NOMO-1 treated with DMSO at 0.1 percent for 48 hours (cell line): ENCODE data around the gene MXRA5.
A peak's percentile ranks its signal among the peaks of the same experiment; 100 is the strongest.
"Not testable (repeated sequence)": the region's sequence is repeated elsewhere in the genome, so short reads cannot be mapped to it uniquely, and the experiment has no call there.

Experiments
- DNase-seq: peaks from one replicate; lab custom pipeline; 2025; ENCODE audit not compliant: unreplicated experiment; lab: John Stamatoyannopoulos, UW

MXRA5 gene

GRCh38 chrX:3345281-3346191 lies 916 bp downstream of the MXRA5 start:
- DNase-seq, result no peak

- not testable (repeated sequence) for DNase-seq
These were observed 2.9 kb downstream of the MXRA5 start for GRCh38 chrX:3343569-3343968.

DNA sequence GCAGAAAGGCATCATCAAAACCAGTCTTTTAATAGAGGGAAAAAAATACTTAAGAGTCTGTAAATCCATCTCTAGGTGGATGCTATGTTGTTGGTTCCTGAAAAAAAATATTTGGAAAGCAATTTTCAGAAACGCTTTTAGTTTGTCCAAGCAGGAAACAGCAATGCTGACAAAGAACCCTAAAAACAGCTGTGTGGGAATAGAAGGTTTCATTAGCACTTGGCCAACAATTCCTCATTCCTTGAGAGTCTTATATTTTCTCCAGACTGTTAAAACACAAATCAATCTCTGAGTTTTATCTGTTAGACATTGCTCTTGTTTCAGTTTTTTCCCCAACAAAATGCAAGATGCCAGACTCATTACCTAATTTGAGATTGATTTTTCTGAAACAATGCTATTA lies 6.4 kb downstream of the MXRA5 start:
- no peak for DNase-seq

- DNase-seq, result peak; percentile 24
These were observed 19.8 kb downstream of the MXRA5 start for GRCh38 chrX:3326681-3327080.

GRCh38 chrX:3320471-3321046 lies 25.9 kb downstream of the MXRA5 start:
- DNase-seq, result no peak

DNA sequence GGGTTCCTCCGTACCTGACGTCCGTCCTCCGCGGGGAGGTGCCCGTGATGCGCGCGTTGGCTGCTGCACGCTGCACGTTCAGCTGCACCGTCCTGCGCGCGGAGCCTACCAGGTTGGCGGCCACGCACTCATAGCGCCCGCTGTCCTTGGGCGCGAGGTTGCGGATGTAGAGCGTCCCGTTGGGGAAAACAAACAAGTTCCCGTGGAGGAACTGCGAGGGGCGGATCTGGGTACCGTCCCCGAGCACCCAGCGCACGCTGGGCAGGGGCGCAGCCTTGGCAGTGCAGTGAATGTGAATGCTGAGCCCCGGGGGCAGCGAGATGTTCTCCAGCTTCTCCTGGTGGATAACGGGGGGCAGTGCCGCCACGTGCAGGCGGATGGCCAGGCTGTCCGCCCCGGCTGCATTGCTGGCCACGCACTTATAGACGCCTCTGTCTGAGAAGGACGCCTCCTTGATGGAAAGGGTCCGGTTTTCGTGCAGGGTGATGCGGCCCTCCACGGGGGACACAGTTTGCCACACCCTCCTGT lies 29.2 kb downstream of the MXRA5 start:
- no peak for DNase-seq

DNA sequence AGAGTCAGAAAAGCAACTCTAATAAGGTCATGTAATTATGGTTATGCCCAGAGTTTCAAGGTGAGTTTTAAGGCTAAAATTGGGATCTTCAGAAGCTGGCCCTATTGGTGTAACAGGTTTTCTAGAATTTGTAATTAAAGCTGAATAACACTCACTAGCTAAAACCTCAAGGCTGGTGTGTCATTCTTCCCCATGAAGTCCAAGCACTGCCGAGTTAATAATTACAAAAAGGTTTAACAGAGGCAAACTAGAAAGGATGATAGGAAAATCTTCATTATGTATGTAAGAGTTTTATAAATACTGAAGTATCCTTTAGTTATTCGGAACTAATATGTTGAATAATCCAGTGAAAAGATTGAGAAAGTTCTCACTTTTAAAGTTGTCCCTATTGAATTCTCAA lies 34.3 kb downstream of the MXRA5 start:
- DNase-seq, result no peak

DNA sequence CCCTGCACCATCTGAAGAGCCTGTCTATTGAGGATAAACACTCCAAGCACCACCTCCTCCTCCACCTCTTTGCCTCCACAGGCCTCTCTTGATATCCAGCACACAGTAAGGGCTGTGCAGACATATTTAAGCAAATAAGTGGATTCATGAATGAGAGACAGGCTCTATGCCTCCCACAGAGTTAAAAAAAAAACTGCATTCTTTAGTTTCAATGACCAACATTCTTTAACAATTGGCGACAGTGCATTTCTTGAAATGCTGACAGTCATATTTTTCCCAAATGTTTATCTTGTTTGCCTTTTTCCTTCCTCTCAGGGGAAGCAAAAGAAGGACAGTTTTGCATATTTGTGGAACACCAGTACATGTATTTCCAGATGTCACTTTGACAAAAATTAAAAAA lies 38.6 kb downstream of the MXRA5 start:
- DNase-seq, result no peak

DNA sequence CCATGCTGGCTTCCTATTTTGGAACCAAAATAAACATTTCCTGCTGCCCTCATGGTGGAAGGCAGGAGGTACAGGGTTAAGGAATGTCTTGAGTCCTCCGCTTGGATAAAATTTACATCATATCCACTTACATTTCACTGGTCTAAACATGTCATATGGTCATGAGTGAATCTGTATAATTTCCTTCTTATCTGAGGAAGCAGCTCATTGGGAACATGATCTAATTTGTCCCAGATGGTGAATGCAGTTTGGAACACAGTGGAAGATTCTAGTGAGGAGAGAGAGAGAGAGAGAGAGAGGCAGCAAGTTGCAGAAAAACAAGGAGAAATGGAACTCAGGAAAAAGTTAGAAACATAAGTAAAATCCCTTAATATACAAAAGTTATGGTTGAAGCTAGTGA lies 46.8 kb downstream of the MXRA5 start:
- no peak for DNase-seq

DNA sequence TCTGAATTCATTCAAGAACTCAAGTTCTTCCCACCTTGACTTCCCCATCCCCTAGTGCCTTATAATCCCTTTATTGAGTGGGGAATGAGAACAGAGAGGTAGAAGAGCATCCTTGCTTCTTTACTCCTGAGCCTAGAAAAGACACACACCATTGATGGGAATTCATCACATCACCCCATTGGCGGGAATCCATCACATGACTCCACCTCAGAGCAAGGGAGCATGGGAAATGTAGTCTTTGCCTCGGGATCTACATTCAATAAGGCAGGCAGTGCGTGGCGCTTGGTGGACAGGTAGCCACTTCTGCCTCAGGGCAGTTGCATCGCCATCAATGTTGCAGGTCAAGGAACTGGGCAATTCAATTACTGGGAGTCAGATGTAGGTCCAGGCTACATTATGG lies 50.7 kb downstream of the MXRA5 start:
- no peak for DNase-seq

DNA sequence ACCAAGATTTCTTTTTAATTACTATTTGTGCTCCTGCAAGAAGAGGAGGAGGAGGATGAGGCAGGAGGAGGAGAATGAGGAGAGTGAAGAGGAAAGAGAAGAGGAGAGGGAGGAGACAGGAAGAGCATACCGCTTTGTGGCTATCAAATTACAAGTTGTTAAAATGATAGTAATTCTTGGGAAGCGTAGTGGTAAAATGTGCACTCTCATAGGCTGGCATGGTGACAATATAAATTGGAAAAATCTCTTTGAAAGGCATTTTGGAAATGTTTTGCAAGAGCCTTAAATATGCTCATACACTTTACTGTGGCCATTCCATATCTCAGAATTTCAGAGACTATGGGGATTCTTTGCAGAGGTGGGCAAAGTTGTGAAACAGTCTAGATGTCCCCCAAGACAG lies 53.2 kb downstream of the MXRA5 start:
- DNase-seq, result no peak

DNA sequence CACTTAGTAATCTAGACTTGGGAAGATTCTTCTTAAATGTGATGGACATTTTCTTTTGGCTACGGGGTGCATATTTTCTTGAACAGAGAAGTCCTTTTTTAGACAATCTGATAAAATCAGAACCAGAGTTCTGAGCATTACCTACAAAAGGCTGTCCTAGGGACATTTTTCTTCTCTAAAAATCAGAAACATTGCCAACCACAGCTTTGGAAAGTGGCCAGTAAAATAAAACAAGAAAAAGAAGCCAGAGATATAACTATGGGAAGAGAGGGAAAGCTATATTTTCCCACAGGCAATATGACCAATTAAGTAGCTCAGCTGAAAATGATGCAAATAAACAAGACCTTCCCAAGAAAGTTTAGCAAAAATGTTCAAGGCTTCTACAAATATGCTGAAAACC lies 55.9 kb downstream of the MXRA5 start:
- no peak for DNase-seq

DNA sequence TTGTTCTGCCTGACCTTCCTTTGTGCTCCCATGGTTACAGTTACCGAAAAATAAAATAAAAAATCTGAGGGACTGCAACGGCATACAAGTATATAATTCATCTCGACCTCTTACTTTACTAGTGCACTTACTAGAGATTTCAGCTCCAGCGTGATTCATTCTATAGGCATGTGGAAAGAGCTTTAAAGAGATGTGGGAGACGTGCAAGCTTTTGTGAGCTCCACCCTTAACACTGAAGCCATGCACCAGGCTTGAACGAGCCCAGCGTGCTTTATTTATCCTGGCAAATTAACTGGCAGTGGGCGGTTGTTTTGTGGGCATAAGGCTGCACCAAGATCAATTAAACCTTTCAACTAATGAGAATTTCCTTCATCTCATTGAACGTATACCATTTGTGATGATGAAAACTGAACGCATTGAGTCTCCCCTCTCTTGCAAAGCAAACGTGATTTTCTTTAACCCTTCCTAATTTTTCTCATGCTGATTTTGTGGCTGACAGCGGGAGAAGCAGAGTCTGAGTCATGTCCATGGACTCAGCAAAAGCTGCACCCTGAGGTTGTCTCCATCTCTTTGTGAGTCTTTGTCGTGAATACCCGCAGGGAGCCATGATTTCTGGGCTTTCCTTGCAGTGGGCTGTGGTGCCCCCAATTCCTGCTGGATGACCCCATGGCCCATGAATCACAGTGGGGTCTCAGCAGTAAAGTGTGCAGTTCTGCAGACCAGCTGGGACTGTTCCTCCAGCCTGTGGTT lies 60.1 kb downstream of the MXRA5 start:
- DNase-seq, result no peak

DNA sequence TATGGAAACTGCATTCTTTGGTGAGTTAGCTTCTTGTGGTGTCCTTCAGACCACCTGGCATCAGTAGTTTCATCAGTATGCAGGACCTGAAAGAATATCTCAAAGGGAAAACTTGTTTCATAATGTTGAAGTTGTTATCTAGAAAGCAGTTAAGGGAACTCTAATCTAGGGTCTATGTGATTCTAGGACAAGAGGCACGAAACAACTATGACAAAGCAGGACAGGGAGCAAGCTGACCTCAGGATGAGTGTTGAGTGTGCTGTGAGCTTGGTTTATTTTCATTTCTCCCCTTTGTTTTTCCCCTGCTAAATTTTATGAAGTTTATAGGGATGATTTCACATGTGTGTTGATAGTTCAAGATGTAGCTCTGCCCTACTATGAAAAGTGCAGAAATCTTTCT lies 65.7 kb downstream of the MXRA5 start:
- DNase-seq, result no peak

DNA sequence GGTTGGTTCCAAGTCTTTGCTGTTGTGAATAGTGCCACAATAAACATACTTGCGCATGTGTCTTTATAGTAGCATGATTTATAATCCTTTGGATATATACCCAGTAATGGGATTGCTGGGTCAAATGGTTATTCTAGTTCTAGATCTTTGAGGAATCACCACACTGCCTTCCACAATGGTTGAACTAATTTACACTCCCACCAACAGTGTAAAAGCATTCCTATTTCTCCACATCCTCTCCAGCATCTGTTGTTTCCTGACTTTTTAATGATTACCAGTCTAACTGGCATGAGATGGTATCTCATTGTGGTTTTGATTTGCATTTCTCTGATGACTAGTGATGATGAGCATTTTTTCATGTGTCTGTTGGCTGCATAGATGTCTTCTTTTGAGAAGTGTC lies 72.8 kb downstream of the MXRA5 start:
- not testable (repeated sequence) for DNase-seq

GRCh38 chrX:3271834-3272186 lies 74.6 kb downstream of the MXRA5 start:
- DNase-seq, result peak; percentile 35

DNA sequence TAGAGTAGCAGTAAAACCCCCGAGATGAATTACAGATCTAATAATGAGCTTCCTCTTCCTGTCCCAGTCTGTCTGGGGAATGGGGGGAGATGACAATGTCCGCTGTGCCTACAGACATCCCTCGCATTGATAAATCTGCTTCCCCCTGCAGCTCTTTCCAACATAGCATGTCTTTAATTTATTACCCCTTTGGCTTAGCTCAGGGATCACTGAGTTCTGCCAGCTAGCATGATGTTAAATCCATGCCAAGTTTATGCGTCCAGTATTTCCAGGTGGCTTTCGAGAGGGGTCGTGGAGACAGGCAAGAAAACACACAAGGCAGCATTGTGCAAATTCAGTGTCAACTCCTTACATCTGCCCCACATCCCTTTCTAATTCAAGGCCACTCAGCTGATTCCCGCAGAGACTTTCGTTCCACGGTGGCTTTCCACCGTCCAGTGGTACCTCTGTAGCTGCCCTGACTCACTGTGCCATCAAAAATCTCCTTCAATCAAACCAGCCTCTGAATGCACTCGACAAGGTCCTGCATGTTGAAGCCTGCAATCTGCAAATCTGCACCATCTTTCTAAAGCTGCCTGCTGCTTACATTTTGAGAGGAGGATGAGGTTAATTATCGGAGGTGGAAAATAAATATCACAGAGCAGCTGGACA lies 75.1 kb downstream of the MXRA5 start:
- DNase-seq, result peak; percentile 70

DNA sequence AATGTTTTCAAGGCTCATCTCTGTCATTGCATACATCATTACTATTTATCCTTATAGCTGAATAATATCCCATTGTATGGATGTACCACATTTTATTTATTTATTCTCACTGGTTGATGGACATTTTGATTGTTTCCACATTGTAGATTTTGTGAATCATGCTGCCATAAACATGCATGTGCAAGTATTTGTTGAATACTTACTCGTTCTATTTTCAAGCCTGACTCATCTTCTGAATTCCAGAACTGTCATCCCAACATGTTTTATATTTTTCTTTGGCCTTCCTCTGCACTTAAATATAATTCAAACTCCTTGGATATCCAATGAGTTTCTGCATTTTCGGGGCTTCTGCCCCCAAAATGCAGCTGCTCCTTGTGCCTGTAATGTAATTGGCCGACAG lies 77.6 kb downstream of the MXRA5 start:
- no peak for DNase-seq

GRCh38 chrX:3263681-3264126 lies 82.7 kb downstream of the MXRA5 start:
- DNase-seq, result peak; percentile 27

- DNase-seq, result peak; percentile 32
These were observed 83.6 kb downstream of the MXRA5 start for GRCh38 chrX:3262901-3263300.
